BE2C (cell line): ENCODE data around the gene NPHP4.
"Not testable (repeated sequence)": the region's sequence is repeated elsewhere in the genome, so short reads cannot be mapped to it uniquely, and the experiment has no call there.

Experiments used
- DNase-seq: peaks from one replicate; pipeline ENCODE4 v3.0.0-alpha.2; 2020
- H3K27me3 ChIP-seq: fragments of 250-450 bp; sonication (Bioruptor Pico); 2 replicates; pipeline ENCODE4 v1.5.1; 2020; ENCODE audit warnings: mild to moderate bottlenecking
- H3K36me3 ChIP-seq: fragments of 250-450 bp; sonication (Bioruptor Pico); 2 replicates; pipeline ENCODE4 v1.5.1; 2020; ENCODE audit warnings: mild to moderate bottlenecking
- H3K4me1 ChIP-seq: fragments of 250-450 bp; sonication (Bioruptor Pico); 2 replicates; pipeline ENCODE4 v1.5.1; 2020
- H3K4me3 ChIP-seq: 2 replicates; pipeline ENCODE4 v1.5.1; 2011; ENCODE audit warnings: low read depth, low read length
- H3K9me3 ChIP-seq: fragments of 250-450 bp; sonication (Bioruptor Pico); 2 replicates; pipeline ENCODE4 v1.5.1; 2020
- CTCF ChIP-seq: IDR thresholded peaks from 2 replicates; pipeline ENCODE4 v1.5.1; 2012; ENCODE audit warnings: mild to moderate bottlenecking, low read depth, low read length

NPHP4 gene

GRCh38 chr1:5927506-5928370 is 64.5 kb downstream of the NPHP4 start:
- Histone ChIP-seq H3K36me3 (no peaks in the 10 kb centered on the region; the same call in 1 of the 2 replicates), H3K4me1 (no peaks in the 10 kb centered on the region), H3K4me3 (no peak overlapping the region), H3K27me3 (no peaks in the 10 kb centered on the region), H3K9me3 (no peaks in the 10 kb centered on the region)
- DNase-seq: no peak
- no peak for TF ChIP-seq CTCF

- no peak overlapping the region for H3K4me3 ChIP-seq
- no peaks in the 10 kb centered on the region for H3K9me3 ChIP-seq
- no peaks in the 10 kb centered on the region for H3K27me3 ChIP-seq
- DNase-seq: no peak
- no peaks in the 10 kb centered on the region for H3K4me1 ChIP-seq
- no peaks in the 10 kb centered on the region for H3K36me3 ChIP-seq
- TF ChIP-seq CTCF: no peak
These were observed 65.4 kb downstream of the NPHP4 start for GRCh38 chr1:5926686-5927435.

GRCh38 chr1:5922700-5923330 is 69.4 kb downstream of the NPHP4 start:
- H3K36me3 ChIP-seq, H3K4me1 ChIP-seq, DNase-seq, H3K9me3 ChIP-seq, H3K27me3 ChIP-seq, H3K4me3 ChIP-seq: not testable (repeated sequence)

- Histone ChIP-seq H3K4me3 (no peak overlapping the region), H3K4me1 (peaks cover 4% of the 10 kb centered on the region), H3K9me3 (no peaks in the 10 kb centered on the region), H3K36me3 (no peaks in the 10 kb centered on the region), H3K27me3 (no peaks in the 10 kb centered on the region)
- DNase-seq: no peak
- TF ChIP-seq CTCF: no peak
These were observed 70.6 kb downstream of the NPHP4 start for GRCh38 chr1:5921671-5922070.

GRCh38 chr1:5921129-5921528 is 71.1 kb downstream of the NPHP4 start:
- no peak for TF ChIP-seq CTCF
- Histone ChIP-seq H3K4me3 (no peak overlapping the region), H3K27me3 (no peaks in the 10 kb centered on the region), H3K4me1 (peaks cover 5% of the 10 kb centered on the region), H3K36me3 (no peaks in the 10 kb centered on the region), H3K9me3 (no peaks in the 10 kb centered on the region)
- DNase-seq: no peak

- peaks cover 10% of the 10 kb centered on the region for H3K4me1 ChIP-seq
- H3K27me3 ChIP-seq: no peaks in the 10 kb centered on the region
- no peak for TF ChIP-seq CTCF
- no peak for DNase-seq
- H3K36me3 ChIP-seq: no peaks in the 10 kb centered on the region
- no peaks in the 10 kb centered on the region for H3K9me3 ChIP-seq
- no peak overlapping the region for H3K4me3 ChIP-seq
These were observed 72.0 kb downstream of the NPHP4 start for GRCh38 chr1:5920201-5920600.
